ENCODE results near the gene TMEM150C.

DNA sequence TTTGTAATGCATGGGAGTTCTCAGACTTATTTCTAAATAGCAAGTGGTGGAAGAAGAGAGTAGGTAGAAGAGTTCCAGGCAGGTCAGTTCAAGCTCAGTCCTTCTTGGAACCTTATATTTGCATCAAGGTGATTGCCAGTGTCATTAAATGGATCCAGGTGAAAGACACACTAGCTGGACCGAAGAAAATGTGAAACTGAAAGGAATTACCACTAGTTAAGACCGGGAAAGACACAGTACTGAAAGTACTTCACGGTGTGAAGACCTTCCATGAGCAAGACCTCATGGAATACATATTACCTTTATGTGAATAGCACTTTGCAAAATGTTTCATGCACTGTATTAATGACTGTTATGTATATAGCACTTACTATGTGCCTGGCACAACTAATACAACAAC, 19.1 kb downstream of the TMEM150C start:
- TF ChIP-seq, protein P1, sequence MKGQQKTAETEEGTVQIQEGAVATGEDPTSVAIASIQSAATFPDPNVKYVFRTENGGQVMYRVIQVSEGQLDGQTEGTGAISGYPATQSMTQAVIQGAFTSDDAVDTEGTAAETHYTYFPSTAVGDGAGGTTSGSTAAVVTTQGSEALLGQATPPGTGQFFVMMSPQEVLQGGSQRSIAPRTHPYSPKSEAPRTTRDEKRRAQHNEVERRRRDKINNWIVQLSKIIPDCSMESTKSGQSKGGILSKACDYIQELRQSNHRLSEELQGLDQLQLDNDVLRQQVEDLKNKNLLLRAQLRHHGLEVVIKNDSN (CRISPR knock-in tag; IDR thresholded peaks at IDR 0.05), result no peak
- TF ChIP-seq, protein P2, sequence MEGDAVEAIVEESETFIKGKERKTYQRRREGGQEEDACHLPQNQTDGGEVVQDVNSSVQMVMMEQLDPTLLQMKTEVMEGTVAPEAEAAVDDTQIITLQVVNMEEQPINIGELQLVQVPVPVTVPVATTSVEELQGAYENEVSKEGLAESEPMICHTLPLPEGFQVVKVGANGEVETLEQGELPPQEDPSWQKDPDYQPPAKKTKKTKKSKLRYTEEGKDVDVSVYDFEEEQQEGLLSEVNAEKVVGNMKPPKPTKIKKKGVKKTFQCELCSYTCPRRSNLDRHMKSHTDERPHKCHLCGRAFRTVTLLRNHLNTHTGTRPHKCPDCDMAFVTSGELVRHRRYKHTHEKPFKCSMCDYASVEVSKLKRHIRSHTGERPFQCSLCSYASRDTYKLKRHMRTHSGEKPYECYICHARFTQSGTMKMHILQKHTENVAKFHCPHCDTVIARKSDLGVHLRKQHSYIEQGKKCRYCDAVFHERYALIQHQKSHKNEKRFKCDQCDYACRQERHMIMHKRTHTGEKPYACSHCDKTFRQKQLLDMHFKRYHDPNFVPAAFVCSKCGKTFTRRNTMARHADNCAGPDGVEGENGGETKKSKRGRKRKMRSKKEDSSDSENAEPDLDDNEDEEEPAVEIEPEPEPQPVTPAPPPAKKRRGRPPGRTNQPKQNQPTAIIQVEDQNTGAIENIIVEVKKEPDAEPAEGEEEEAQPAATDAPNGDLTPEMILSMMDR (IDR thresholded peaks at IDR 0.05), result no peak
- no peak for TF ChIP-seq TP53 (CRISPR knock-in tag; IDR thresholded peaks at IDR 0.05)
- TF ChIP-seq, protein P3, sequence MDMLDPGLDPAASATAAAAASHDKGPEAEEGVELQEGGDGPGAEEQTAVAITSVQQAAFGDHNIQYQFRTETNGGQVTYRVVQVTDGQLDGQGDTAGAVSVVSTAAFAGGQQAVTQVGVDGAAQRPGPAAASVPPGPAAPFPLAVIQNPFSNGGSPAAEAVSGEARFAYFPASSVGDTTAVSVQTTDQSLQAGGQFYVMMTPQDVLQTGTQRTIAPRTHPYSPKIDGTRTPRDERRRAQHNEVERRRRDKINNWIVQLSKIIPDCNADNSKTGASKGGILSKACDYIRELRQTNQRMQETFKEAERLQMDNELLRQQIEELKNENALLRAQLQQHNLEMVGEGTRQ (CRISPR knock-in tag; IDR thresholded peaks at IDR 0.05), result no peak
- TF ChIP-seq, protein P4, sequence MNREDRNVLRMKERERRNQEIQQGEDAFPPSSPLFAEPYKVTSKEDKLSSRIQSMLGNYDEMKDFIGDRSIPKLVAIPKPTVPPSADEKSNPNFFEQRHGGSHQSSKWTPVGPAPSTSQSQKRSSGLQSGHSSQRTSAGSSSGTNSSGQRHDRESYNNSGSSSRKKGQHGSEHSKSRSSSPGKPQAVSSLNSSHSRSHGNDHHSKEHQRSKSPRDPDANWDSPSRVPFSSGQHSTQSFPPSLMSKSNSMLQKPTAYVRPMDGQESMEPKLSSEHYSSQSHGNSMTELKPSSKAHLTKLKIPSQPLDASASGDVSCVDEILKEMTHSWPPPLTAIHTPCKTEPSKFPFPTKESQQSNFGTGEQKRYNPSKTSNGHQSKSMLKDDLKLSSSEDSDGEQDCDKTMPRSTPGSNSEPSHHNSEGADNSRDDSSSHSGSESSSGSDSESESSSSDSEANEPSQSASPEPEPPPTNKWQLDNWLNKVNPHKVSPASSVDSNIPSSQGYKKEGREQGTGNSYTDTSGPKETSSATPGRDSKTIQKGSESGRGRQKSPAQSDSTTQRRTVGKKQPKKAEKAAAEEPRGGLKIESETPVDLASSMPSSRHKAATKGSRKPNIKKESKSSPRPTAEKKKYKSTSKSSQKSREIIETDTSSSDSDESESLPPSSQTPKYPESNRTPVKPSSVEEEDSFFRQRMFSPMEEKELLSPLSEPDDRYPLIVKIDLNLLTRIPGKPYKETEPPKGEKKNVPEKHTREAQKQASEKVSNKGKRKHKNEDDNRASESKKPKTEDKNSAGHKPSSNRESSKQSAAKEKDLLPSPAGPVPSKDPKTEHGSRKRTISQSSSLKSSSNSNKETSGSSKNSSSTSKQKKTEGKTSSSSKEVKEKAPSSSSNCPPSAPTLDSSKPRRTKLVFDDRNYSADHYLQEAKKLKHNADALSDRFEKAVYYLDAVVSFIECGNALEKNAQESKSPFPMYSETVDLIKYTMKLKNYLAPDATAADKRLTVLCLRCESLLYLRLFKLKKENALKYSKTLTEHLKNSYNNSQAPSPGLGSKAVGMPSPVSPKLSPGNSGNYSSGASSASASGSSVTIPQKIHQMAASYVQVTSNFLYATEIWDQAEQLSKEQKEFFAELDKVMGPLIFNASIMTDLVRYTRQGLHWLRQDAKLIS (CRISPR knock-in tag; IDR thresholded peaks at IDR 0.05; ENCODE audit: borderline replicate concordance), result no peak
- no peak for TF ChIP-seq JUN (CRISPR knock-in tag; IDR thresholded peaks at IDR 0.05)
- no peak for TF ChIP-seq CREM (CRISPR knock-in tag; IDR thresholded peaks at IDR 0.05)
- TF ChIP-seq ATF1 (CRISPR knock-in tag; IDR thresholded peaks at IDR 0.05), result no peak
- no peak for TF ChIP-seq TEAD1 (CRISPR knock-in tag; IDR thresholded peaks at IDR 0.05)
- TF ChIP-seq, protein P5, sequence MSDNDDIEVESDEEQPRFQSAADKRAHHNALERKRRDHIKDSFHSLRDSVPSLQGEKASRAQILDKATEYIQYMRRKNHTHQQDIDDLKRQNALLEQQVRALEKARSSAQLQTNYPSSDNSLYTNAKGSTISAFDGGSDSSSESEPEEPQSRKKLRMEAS (CRISPR knock-in tag; IDR thresholded peaks at IDR 0.05), result no peak
- no peak for TF ChIP-seq FOXJ3 (CRISPR knock-in tag; IDR thresholded peaks at IDR 0.05; ENCODE audit: borderline replicate concordance)
- no peak for TF ChIP-seq ZNF121 (CRISPR knock-in tag; IDR thresholded peaks at IDR 0.05)

Data from WTC11 (cell line).